ENCODE results near the gene CDC14A.

GRCh38 chr1:100387209-100387608 lies 34.9 kb downstream of the CDC14A start:
- no peak for TF ChIP-seq TAF1 (IDR thresholded peaks at IDR 0.05; ENCODE audit: low read depth)
- TF ChIP-seq NFIC (IDR thresholded peaks at IDR 0.05) = no peak
- TF ChIP-seq TCF12 (IDR thresholded peaks at IDR 0.05; ENCODE audit: low read depth) = no peak
- TF ChIP-seq YY1 (IDR thresholded peaks at IDR 0.05; ENCODE audit: low read depth) = no peak
- TF ChIP-seq RAD21 (IDR thresholded peaks at IDR 0.05; ENCODE audit: low read depth) = no peak
- TF ChIP-seq CREB1 (IDR thresholded peaks at IDR 0.05; ENCODE audit: low read depth) = no peak
- no peak for TF ChIP-seq TEAD4 (IDR thresholded peaks at IDR 0.05)
- no peak for TF ChIP-seq USF1 (IDR thresholded peaks at IDR 0.05)
- no peak for TF ChIP-seq EGR1 (IDR thresholded peaks at IDR 0.05)
- no peak for TF ChIP-seq MAX (IDR thresholded peaks at IDR 0.05)
- TF ChIP-seq REST (IDR thresholded peaks at IDR 0.05; ENCODE audit: low read depth) = no peak
